GM06990 (cell line): ENCODE data around the gene MAP3K21.

Experiments
- DNase-seq: peaks from one replicate; pipeline ENCODE4 v3.0.0-alpha.2; 2011; ENCODE audit not compliant: insufficient read length; ENCODE audit errors: extremely low read depth
- H3K27me3 ChIP-seq: replicated peaks from 2 replicates; pipeline ENCODE4 v1.6.0; 2011; ENCODE audit warnings: low read length; ENCODE audit not compliant: control insufficient read depth, insufficient read depth
- H3K36me3 ChIP-seq: 2 replicates; pipeline ENCODE4 v1.5.1; 2011; ENCODE audit warnings: low read length; ENCODE audit not compliant: control insufficient read depth, insufficient read depth
- H3K4me3 ChIP-seq: replicated peaks from 2 replicates; pipeline ENCODE4 v1.5.1; 2011; ENCODE audit warnings: low read depth, mild to moderate bottlenecking, control low read depth, low read length
- CTCF ChIP-seq: IDR thresholded peaks from 2 replicates; pipeline ENCODE4 v1.5.1; 2011; ENCODE audit warnings: low read length, control low read depth, mild to moderate bottlenecking, inconsistent platforms; ENCODE audit not compliant: insufficient read depth, poor library complexity, severe bottlenecking

The MAP3K21 gene

GRCh38 chr1:233373226-233373625, 45.7 kb downstream of the MAP3K21 start:
- H3K27me3 ChIP-seq = no peaks in the 10 kb centered on the region
- no peaks in the 10 kb centered on the region for H3K36me3 ChIP-seq
- DNase-seq = no peak
- H3K4me3 ChIP-seq = no peak overlapping the region
- TF ChIP-seq CTCF = no peak

GRCh38 chr1:233375653-233376052, 48.1 kb downstream of the MAP3K21 start:
- Histone ChIP-seq H3K4me3 (no peak overlapping the region), H3K36me3 (no peaks in the 10 kb centered on the region), H3K27me3 (no peaks in the 10 kb centered on the region; the same call in 1 of the 2 replicates)
- peak; percentile 12 for DNase-seq
- TF ChIP-seq CTCF = no peak

- DNase-seq = no peak
- H3K27me3 ChIP-seq = no peaks in the 10 kb centered on the region; the same call in 1 of the 2 replicates
- no peak overlapping the region for H3K4me3 ChIP-seq
- peak; percentile 12 for TF ChIP-seq CTCF
- H3K36me3 ChIP-seq = no peaks in the 10 kb centered on the region
These were observed 49.0 kb downstream of the MAP3K21 start for GRCh38 chr1:233376382-233377110.

- no peak for DNase-seq
- no peak for TF ChIP-seq CTCF
- no peak overlapping the region for H3K4me3 ChIP-seq
- no peaks in the 10 kb centered on the region for H3K36me3 ChIP-seq
- H3K27me3 ChIP-seq = no peaks in the 10 kb centered on the region; the same call in 1 of the 2 replicates
These were observed 52.4 kb downstream of the MAP3K21 start for GRCh38 chr1:233379869-233380438.

- DNase-seq = no peak
- Histone ChIP-seq H3K4me3 (no peak overlapping the region), H3K27me3 (no peaks in the 10 kb centered on the region; the same call in 1 of the 2 replicates), H3K36me3 (no peaks in the 10 kb centered on the region)
- TF ChIP-seq CTCF = no peak
These were observed 54.3 kb downstream of the MAP3K21 start for GRCh38 chr1:233381806-233382205.

- no peak for DNase-seq
- no peak for TF ChIP-seq CTCF
- Histone ChIP-seq H3K27me3 (no peaks in the 10 kb centered on the region; the same call in 1 of the 2 replicates), H3K36me3 (no peaks in the 10 kb centered on the region), H3K4me3 (no peak overlapping the region)
These were observed 56.5 kb downstream of the MAP3K21 start for GRCh38 chr1:233383984-233384383.
